Spleen (tissue), 11 donors: ENCODE data around the gene RGS19. TPM values are rescaled to one million over a fixed set of nuclear protein-coding genes. Genes with fewer than 3 reads are reported as not detected.

Source experiments
- DNase-seq: peaks from one replicate; pipeline ENCODE4 v3.0.0-alpha.2; 2020
- H3K27ac ChIP-seq, 8 donors: fragments of 200-600 bp; sonication (generic) in 7 of 8; 1 replicate in 4 of 8; 2 replicates in 4 of 8; pipeline versions ENCODE4 v1.5.0 to v1.8.0; 2016 to 2021; ENCODE audit warnings: inconsistent platforms in 4 of 8, mild to moderate bottlenecking in 4 of 8, moderate library complexity in 1 of 8
- H3K27me3 ChIP-seq, 7 donors: fragments of 200-600 bp; sonication (generic) in 6 of 7; replicated peaks in 1 of 7; 1 replicate in 4 of 7; 2 replicates in 3 of 7; pipeline versions ENCODE4 v1.5.0 to v1.8.0; 2016 to 2021; ENCODE audit warnings: inconsistent platforms in 3 of 7, mild to moderate bottlenecking in 1 of 7
- H3K36me3 ChIP-seq, 6 donors: fragments of 200-600 bp; sonication (generic) in 5 of 6; 1 replicate in 4 of 6; 2 replicates in 2 of 6; pipeline versions ENCODE4 v1.5.0 to v1.8.0; 2016 to 2021; ENCODE audit warnings: inconsistent platforms in 2 of 6
- H3K4me1 ChIP-seq, 6 donors: fragments of 200-600 bp; sonication (generic) in 5 of 6; 1 replicate in 3 of 6; 2 replicates in 3 of 6; pipeline versions ENCODE4 v1.5.0 to v1.8.0; 2016 to 2021; ENCODE audit warnings: inconsistent platforms in 3 of 6
- H3K4me3 ChIP-seq, 8 donors: fragments of 200-600 bp; sonication (generic) in 7 of 8; 1 replicate in 4 of 8; 2 replicates in 4 of 8; pipeline versions ENCODE4 v1.5.0 to v1.8.0; 2016 to 2021; ENCODE audit warnings: inconsistent platforms in 4 of 8, mild to moderate bottlenecking in 4 of 8, moderate library complexity in 2 of 8
- H3K9me3 ChIP-seq, 8 donors: fragments of 200-600 bp; sonication (generic) in 7 of 8; 1 replicate in 4 of 8; 2 replicates in 4 of 8; pipeline versions ENCODE4 v1.5.0 to v1.8.0; 2016 to 2021; ENCODE audit warnings: inconsistent platforms in 4 of 8
- CTCF ChIP-seq, 11 experiments: fragments of 200-600 bp in 7 of 11; fragments of 450-650 bp in 4 of 11; sonication (generic) in 4 of 11; IDR thresholded peaks in 8 of 11; conservative IDR thresholded peaks in 3 of 11; 1 replicate in 7 of 11; 2 replicates in 4 of 11; pipeline versions ENCODE4 v1.4.0 to v1.8.0; 2016 to 2021; ENCODE audit warnings: antibody characterized with exemption in 11 of 11, inconsistent platforms in 4 of 11, mild to moderate bottlenecking in 1 of 11
- POLR2A ChIP-seq, 3 donors: fragments of 450-650 bp; IDR thresholded peaks; one replicate each; pipeline ENCODE4 v1.5.1; 2017; ENCODE audit warnings: antibody characterized with exemption in 3 of 3, mild to moderate bottlenecking in 1 of 3
- POLR2AphosphoS5 ChIP-seq, 3 donors: sonication (generic); formaldehyde crosslinking; IDR thresholded peaks; one replicate each; pipeline ENCODE4 v1.5.1; 2017; ENCODE audit warnings: antibody characterized with exemption in 3 of 3
- WGBS, 5 donors: extraction: QIAGEN DNeasy Blood & Tissue Kit in 3 of 5; methylation state at CpG; one replicate each; pipeline versions ENCODE4 v1.1.5 to v1.1.7; 2013 to 2018; 5-methylcytosine and 5-hydroxymethylcytosine counted together
- intact Hi-C: fragments of 100-400 bp; cut with DNase I; formaldehyde crosslinking; loops from one replicate; pipeline ENCODE4 v1.15.0; 2023; ENCODE audit warnings: low total_unique reads
- polyA plus RNA-seq, 3 donors: library from polyadenylated mRNA; stranded (reverse); fragments of 200-250 nt; gene quantifications; one replicate each; pipeline ENCODE4 v1.2.1, GENCODE V29; 2013
- total RNA-seq, 7 donors: library from RNA; depleted of rRNA in 3 of 7; stranded (reverse); fragments of >200 nt in 3 of 7; fragmentation: NEBNext Ultra II Directional in 4 of 7; extraction: Animal tissue kit (Norgen Biotek cat#: 25700) in 4 of 7; gene quantifications; one replicate each; pipeline versions ENCODE4 v1.1.0 to v1.2.1, GENCODE V29; 2016 to 2021
- donor health status: healthy with polysubstance abuse.
- donor health status: DM: no; HTN: no; CAD: no; lungs with moderate emphysema.
- donor health status: DM: no; HTN: no; CAD: no.
- donor health status: Bipolar disorder and iron deficiency.
- donor health status: healthy.
- donor health status: DM: no; HTN: no; CAD: no.
- donor health status: DM: yes; HTN: yes; CAD: no.

Gene RGS19
- total and polyA plus RNA-seq, 10 donors = 80.4 to 186 (median 102) TPM

- Histone ChIP-seq H3K9me3 (no peaks in the 10 kb centered on the region), H3K27ac (peak overlapping the region; percentile 55 to 88 (median 82)), H3K4me3 (peak overlapping the region in 7 of 8 donors; percentile 50 to 98 (median 88)), H3K4me1 (peaks cover 25 to 68% (median 63%) of the 10 kb centered on the region in 6 donors), H3K27me3 (peaks cover 0 to 5% (median 0%) of the 10 kb centered on the region in 7 donors), H3K36me3 (no peaks in the 10 kb centered on the region)
- TF ChIP-seq POLR2AphosphoS5 (IDR thresholded peaks at IDR 0.05) = no peak
- TF ChIP-seq POLR2A (IDR thresholded peaks at IDR 0.05) = no peak
- TF ChIP-seq CTCF (IDR thresholded peaks at IDR 0.05 in 8 of 11, conservative IDR thresholded peaks at IDR 0.05 in 3 of 11) = no peak
- DNase-seq = no peak
- intact Hi-C loops = loop anchor here (5.0 kb wide), 1 partner anchor 80 kb away; the partner anchor contains the start of gene PRPF6
- 59 to 69% (median 68%) methylated on average over 3 to 5 of the region's 5 CpGs for WGBS, 5 donors
These were observed 17.1 kb downstream of the RGS19 start for GRCh38 chr20:64062276-64062595.

- peaks cover 0 to 38% (median 0%) of the 10 kb centered on the region in 7 donors for H3K27me3 ChIP-seq
- no peak for DNase-seq
- peaks cover 12 to 68% (median 61%) of the 10 kb centered on the region in 6 donors for H3K4me1 ChIP-seq
- no peak for TF ChIP-seq CTCF (IDR thresholded peaks at IDR 0.05 in 8 of 11, conservative IDR thresholded peaks at IDR 0.05 in 3 of 11)
- no peak for TF ChIP-seq POLR2A (IDR thresholded peaks at IDR 0.05)
- no peak for TF ChIP-seq POLR2AphosphoS5 (IDR thresholded peaks at IDR 0.05)
- peak overlapping the region in 4 of 8 donors; percentile 83 to 91 (median 87) for H3K27ac ChIP-seq
- 65 to 84% (median 74%) methylated on average over 12 of the region's 12 CpGs for WGBS, 5 donors
- intact Hi-C loops = no loop called here
- H3K36me3 ChIP-seq = no peaks in the 10 kb centered on the region
- H3K9me3 ChIP-seq = no peaks in the 10 kb centered on the region
- H3K4me3 ChIP-seq = peak overlapping the region in 1 of 8 donors; percentile 57
These were observed 20.8 kb downstream of the RGS19 start for GRCh38 chr20:64058536-64058935.

GRCh38 chr20:64057628-64058498, 21.5 kb downstream of the RGS19 start:
- peaks cover 12 to 70% (median 63%) of the 10 kb centered on the region in 6 donors for H3K4me1 ChIP-seq
- 33 to 58% (median 39%) methylated on average over 17 to 33 of the region's 33 CpGs for WGBS, 5 donors
- TF ChIP-seq POLR2A (IDR thresholded peaks at IDR 0.05) (no peak), CTCF (IDR thresholded peaks at IDR 0.05 in 8 of 11, conservative IDR thresholded peaks at IDR 0.05 in 3 of 11) (peak; percentile 72 to 96 (median 90)), POLR2AphosphoS5 (IDR thresholded peaks at IDR 0.05) (peak; percentile 32 to 38 (median 37))
- intact Hi-C loops = no loop called here
- H3K27ac ChIP-seq = peak overlapping the region; percentile 67 to 91 (median 85)
- no peaks in the 10 kb centered on the region for H3K9me3 ChIP-seq
- no peaks in the 10 kb centered on the region for H3K36me3 ChIP-seq
- peak; percentile 95 for DNase-seq
- peak overlapping the region in 6 of 8 donors; percentile 8 to 57 (median 25) for H3K4me3 ChIP-seq
- peaks cover 0 to 45% (median 0%) of the 10 kb centered on the region in 7 donors for H3K27me3 ChIP-seq
